Astrocyte (in vitro differentiated cells and primary cell): ENCODE data around the gene PCCA. TPM values are rescaled to one million over a fixed set of nuclear protein-coding genes. Genes with fewer than 3 reads are reported as not detected.

Source experiments
- DNase-seq: peaks from one replicate; pipeline ENCODE4 v3.0.0-alpha.2; 2010; ENCODE audit warnings: low read depth
- FAIRE-seq: peaks from 2 replicates; lab custom pipeline; 2011; peaks lifted over from hg19 to GRCh38; lab: Jason Lieb, UNC
- H2AFZ ChIP-seq: 2 replicates; pipeline ENCODE4 v1.6.0; 2012; ENCODE audit warnings: low read depth, low read length, inconsistent platforms
- H3K27ac ChIP-seq: 2 replicates; pipeline ENCODE4 v1.5.1; 2011; ENCODE audit warnings: low read depth, low read length, inconsistent platforms
- H3K27me3 ChIP-seq: 2 replicates; pipeline ENCODE4 v1.6.0; 2011; ENCODE audit warnings: low read length, inconsistent platforms; ENCODE audit not compliant: insufficient read depth
- H3K36me3 ChIP-seq: 2 replicates; pipeline ENCODE4 v1.5.1; 2011; ENCODE audit warnings: low read length, inconsistent platforms; ENCODE audit not compliant: insufficient read depth
- H3K4me1 ChIP-seq: 2 replicates; pipeline ENCODE4 v1.5.1; 2011; ENCODE audit warnings: low read length, inconsistent platforms; ENCODE audit not compliant: insufficient read depth
- H3K4me2 ChIP-seq: 2 replicates; pipeline ENCODE4 v1.6.0; 2012; ENCODE audit warnings: low read length, inconsistent platforms
- H3K4me3 ChIP-seq: 2 replicates; pipeline ENCODE4 v1.5.1; 2011; ENCODE audit warnings: low read depth, mild to moderate bottlenecking, low read length, inconsistent platforms; ENCODE audit not compliant: insufficient read depth
- H3K79me2 ChIP-seq: 2 replicates; pipeline ENCODE4 v1.6.0; 2012; ENCODE audit warnings: mild to moderate bottlenecking, low read length, inconsistent platforms; ENCODE audit not compliant: insufficient read depth
- H3K9ac ChIP-seq: 2 replicates; pipeline ENCODE4 v1.6.0; 2012; ENCODE audit warnings: mild to moderate bottlenecking, low read length, inconsistent platforms
- H3K9me3 ChIP-seq: 2 replicates; pipeline ENCODE4 v1.5.1; 2012; ENCODE audit warnings: low read depth, mild to moderate bottlenecking, low read length, inconsistent platforms; ENCODE audit not compliant: insufficient read depth
- H4K20me1 ChIP-seq: 2 replicates; pipeline ENCODE4 v1.6.0; 2012; ENCODE audit warnings: low read length, inconsistent platforms; ENCODE audit not compliant: insufficient read depth
- H3K27ac Mint-ChIP-seq: one replicate; pipeline ENCODE4 v1.8.0; 2021; ENCODE audit warnings: mild to moderate bottlenecking, mixed read lengths; ENCODE audit not compliant: unreplicated experiment
- H3K27me3 Mint-ChIP-seq: one replicate; pipeline ENCODE4 v1.8.0; 2021; ENCODE audit warnings: low read depth, mixed read lengths; ENCODE audit not compliant: unreplicated experiment
- H3K36me3 Mint-ChIP-seq: one replicate; pipeline ENCODE4 v1.8.0; 2021; ENCODE audit warnings: low read depth, mixed read lengths; ENCODE audit not compliant: unreplicated experiment
- H3K4me1 Mint-ChIP-seq: one replicate; pipeline ENCODE4 v1.8.0; 2021; ENCODE audit warnings: low read depth, mixed read lengths; ENCODE audit not compliant: unreplicated experiment
- H3K4me3 Mint-ChIP-seq: one replicate; pipeline ENCODE4 v1.8.0; 2021; ENCODE audit warnings: mild to moderate bottlenecking, moderate library complexity, mixed read lengths; ENCODE audit not compliant: unreplicated experiment
- H3K9me3 Mint-ChIP-seq: one replicate; pipeline ENCODE4 v1.8.0; 2021; ENCODE audit warnings: mild to moderate bottlenecking, mixed read lengths; ENCODE audit not compliant: unreplicated experiment
- EZH2 ChIP-seq: IDR thresholded peaks from 2 replicates; pipeline ENCODE4 v1.6.1; 2012; ENCODE audit warnings: mild to moderate bottlenecking, low read length, inconsistent platforms; ENCODE audit not compliant: insufficient read depth
- total RNA-seq: library from RNA; stranded (reverse); gene quantifications from 2 replicates; pipeline ENCODE4 v1.2.1, GENCODE V29; 2021
- TF ChIP-seq, protein P1 (sequence below): IDR thresholded peaks from 2 replicates; pipeline ENCODE4 v1.5.1; 2011; ENCODE audit warnings: low read depth, mild to moderate bottlenecking, inconsistent platforms, low read length, moderate library complexity; ENCODE audit not compliant: insufficient read depth

PCCA gene
- total RNA-seq, 1 donor from 2014 or later: 13.9 TPM

DNA sequence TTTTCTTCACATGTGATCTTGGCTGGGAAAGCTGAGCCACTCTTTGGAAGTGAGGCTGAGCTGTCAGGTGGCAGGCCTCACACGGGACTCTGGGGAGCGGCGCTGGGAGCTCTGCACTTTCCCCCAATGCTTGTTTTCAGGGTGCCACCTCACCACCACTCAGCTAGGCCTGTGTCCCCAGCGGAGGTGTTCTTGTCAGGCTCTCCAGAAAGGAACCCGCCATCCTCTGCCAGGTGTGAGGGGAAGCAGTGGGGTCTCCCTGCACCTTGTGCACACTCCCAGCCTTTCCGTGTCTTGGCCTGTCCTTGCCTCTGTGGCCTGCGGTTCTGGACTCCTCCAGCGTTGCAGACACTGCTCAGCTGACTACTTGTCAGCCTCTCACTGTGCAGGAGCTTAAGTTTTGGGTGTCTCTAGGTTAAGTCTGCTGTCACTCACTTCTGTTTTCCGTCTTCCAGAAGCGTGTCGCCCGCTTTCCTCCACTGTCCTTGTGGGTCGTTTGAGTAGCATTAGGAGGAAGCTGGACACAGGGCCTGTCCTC lies 447.8 kb downstream of the PCCA start:
- no peak for DNase-seq
- no peak overlapping the region for H3K27ac ChIP-seq
- no peaks in the 10 kb centered on the region for H3K4me1 Mint-ChIP-seq
- FAIRE-seq: no peak
- H3K9me3 Mint-ChIP-seq: no peaks in the 10 kb centered on the region
- H3K36me3 Mint-ChIP-seq: peaks cover 4% of the 10 kb centered on the region
- H3K4me3 ChIP-seq: no peak overlapping the region
- no peaks in the 10 kb centered on the region for H3K36me3 ChIP-seq
- TF ChIP-seq, protein P1, sequence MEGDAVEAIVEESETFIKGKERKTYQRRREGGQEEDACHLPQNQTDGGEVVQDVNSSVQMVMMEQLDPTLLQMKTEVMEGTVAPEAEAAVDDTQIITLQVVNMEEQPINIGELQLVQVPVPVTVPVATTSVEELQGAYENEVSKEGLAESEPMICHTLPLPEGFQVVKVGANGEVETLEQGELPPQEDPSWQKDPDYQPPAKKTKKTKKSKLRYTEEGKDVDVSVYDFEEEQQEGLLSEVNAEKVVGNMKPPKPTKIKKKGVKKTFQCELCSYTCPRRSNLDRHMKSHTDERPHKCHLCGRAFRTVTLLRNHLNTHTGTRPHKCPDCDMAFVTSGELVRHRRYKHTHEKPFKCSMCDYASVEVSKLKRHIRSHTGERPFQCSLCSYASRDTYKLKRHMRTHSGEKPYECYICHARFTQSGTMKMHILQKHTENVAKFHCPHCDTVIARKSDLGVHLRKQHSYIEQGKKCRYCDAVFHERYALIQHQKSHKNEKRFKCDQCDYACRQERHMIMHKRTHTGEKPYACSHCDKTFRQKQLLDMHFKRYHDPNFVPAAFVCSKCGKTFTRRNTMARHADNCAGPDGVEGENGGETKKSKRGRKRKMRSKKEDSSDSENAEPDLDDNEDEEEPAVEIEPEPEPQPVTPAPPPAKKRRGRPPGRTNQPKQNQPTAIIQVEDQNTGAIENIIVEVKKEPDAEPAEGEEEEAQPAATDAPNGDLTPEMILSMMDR: no peak
- no peak for TF ChIP-seq EZH2
- H3K4me1 ChIP-seq: no peaks in the 10 kb centered on the region
- no peaks in the 10 kb centered on the region for H3K79me2 ChIP-seq
- no peaks in the 10 kb centered on the region for H4K20me1 ChIP-seq
- H3K9me3 ChIP-seq: no peaks in the 10 kb centered on the region
- no peaks in the 10 kb centered on the region for H3K27me3 ChIP-seq
- H3K27ac Mint-ChIP-seq: no peak overlapping the region
- H3K9ac ChIP-seq: no peak overlapping the region
- no peak overlapping the region for H2AFZ ChIP-seq
- no peaks in the 10 kb centered on the region for H3K27me3 Mint-ChIP-seq
- no peak overlapping the region for H3K4me2 ChIP-seq
- no peak overlapping the region for H3K4me3 Mint-ChIP-seq

DNA sequence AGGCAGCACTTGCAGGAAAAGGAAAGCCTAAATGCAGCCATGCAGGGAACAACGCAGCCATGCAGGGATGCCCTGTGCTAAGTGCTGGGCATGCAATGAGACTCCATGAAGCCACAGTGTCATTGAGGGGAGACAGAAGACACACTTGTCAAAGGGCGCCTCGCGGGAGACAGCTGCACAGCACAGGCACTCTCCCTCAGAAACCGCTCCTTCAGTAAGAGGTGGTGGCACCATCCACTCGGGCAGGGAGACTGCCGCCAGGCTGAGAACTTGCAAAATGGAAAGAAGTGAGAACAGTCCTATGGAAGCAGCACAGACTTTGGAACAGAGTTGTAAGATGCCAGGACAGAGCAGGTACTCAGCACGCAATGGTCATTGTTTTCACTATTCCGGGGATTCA lies 448.6 kb downstream of the PCCA start:
- H3K4me3 ChIP-seq: no peak overlapping the region
- FAIRE-seq: no peak
- no peaks in the 10 kb centered on the region for H3K4me1 Mint-ChIP-seq

DNA sequence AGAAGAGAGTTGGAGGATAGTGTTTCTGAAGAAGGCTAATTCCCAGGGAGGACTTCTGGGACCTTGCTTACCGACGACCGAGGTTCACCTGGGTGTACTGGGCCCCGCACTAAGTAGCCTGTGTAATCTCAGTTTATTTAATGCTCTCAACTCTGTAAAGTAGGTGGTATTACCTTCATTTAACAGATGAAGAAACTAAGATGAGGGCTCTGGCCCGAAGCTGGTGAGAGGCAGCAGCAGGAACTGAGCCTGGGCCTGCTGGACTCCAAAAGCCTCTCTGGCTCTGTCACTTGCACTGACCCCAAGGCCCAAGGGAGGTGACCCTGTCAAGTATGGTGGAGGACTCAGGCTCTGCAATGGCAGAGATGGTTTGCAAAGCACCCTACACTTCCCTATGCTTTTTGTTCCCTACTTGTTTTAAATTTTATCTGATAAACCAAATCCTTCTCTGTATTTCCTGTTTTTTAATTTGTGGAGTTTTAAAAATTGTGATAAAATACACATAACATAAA lies 449.1 kb downstream of the PCCA start:
- no peaks in the 10 kb centered on the region for H4K20me1 ChIP-seq
- Mint-ChIP-seq H3K4me1 (no peaks in the 10 kb centered on the region), H3K9me3 (no peaks in the 10 kb centered on the region), H3K27ac (no peak overlapping the region), H3K36me3 (peaks cover 4% of the 10 kb centered on the region), H3K4me3 (no peak overlapping the region), H3K27me3 (no peaks in the 10 kb centered on the region)
- TF ChIP-seq EZH2: no peak
- TF ChIP-seq, protein P1: no peak
- no peaks in the 10 kb centered on the region for H3K79me2 ChIP-seq
- H3K36me3 ChIP-seq: no peaks in the 10 kb centered on the region
- H3K4me3 ChIP-seq: no peak overlapping the region
- no peaks in the 10 kb centered on the region for H3K4me1 ChIP-seq
- H3K4me2 ChIP-seq: no peak overlapping the region
- H3K9ac ChIP-seq: no peak overlapping the region
- no peaks in the 10 kb centered on the region for H3K9me3 ChIP-seq
- no peak for FAIRE-seq
- no peaks in the 10 kb centered on the region for H3K27me3 ChIP-seq
- no peak for DNase-seq
- no peak overlapping the region for H2AFZ ChIP-seq
- H3K27ac ChIP-seq: no peak overlapping the region

More for the DNA sequence above, 448.6 kb downstream of the PCCA start:
- no peaks in the 10 kb centered on the region for H3K9me3 ChIP-seq
- Mint-ChIP-seq H3K36me3 (peaks cover 4% of the 10 kb centered on the region), H3K4me3 (no peak overlapping the region), H3K27ac (no peak overlapping the region), H3K27me3 (no peaks in the 10 kb centered on the region), H3K9me3 (no peaks in the 10 kb centered on the region)
- no peak for DNase-seq
- H3K9ac ChIP-seq: no peak overlapping the region
- H3K27me3 ChIP-seq: no peaks in the 10 kb centered on the region
- H3K4me2 ChIP-seq: no peak overlapping the region
- H2AFZ ChIP-seq: no peak overlapping the region
- H4K20me1 ChIP-seq: no peaks in the 10 kb centered on the region
- H3K79me2 ChIP-seq: no peaks in the 10 kb centered on the region
- TF ChIP-seq, protein P1: no peak
- no peak for TF ChIP-seq EZH2
- H3K36me3 ChIP-seq: no peaks in the 10 kb centered on the region
- no peak overlapping the region for H3K27ac ChIP-seq
- no peaks in the 10 kb centered on the region for H3K4me1 ChIP-seq
